Neural progenitor cell (in vitro differentiated cells): ENCODE measurements around the gene SEL1L3. TPM values are rescaled to one million over a fixed set of nuclear protein-coding genes. Genes with fewer than 3 reads are reported as not detected.

ENCODE experiments used
- DNase-seq: peaks from one replicate; pipeline ENCODE4 v3.0.0-alpha.2; 2016; ENCODE audit warnings: low spot score
- H2AFZ ChIP-seq: fragments of 200-600 bp; sonication (generic); replicated peaks from 2 replicates; pipeline ENCODE4 v1.6.1; 2016; ENCODE audit warnings: antibody characterized with exemption
- H3F3A ChIP-seq: fragments of 200-600 bp; sonication (generic); 2 replicates; pipeline ENCODE4 v1.6.1; 2016; ENCODE audit warnings: antibody characterized with exemption, low read depth
- H3K27ac ChIP-seq: fragments of 200-600 bp; sonication (generic); 2 replicates; pipeline ENCODE4 v1.5.1; 2016; ENCODE audit warnings: mild to moderate bottlenecking
- H3K27me3 ChIP-seq: fragments of 200-600 bp; sonication (generic); 2 replicates; pipeline ENCODE4 v1.6.1; 2016; ENCODE audit warnings: mild to moderate bottlenecking, moderate library complexity
- H3K36me3 ChIP-seq: fragments of 200-600 bp; sonication (generic); 2 replicates; pipeline ENCODE4 v1.5.1; 2016
- H3K4me1 ChIP-seq: fragments of 200-600 bp; sonication (generic); 2 replicates; pipeline ENCODE4 v1.6.1; 2016; ENCODE audit warnings: mixed run types
- H3K4me2 ChIP-seq: fragments of 200-600 bp; sonication (generic); 2 replicates; pipeline ENCODE4 v1.6.1; 2016
- H3K4me3 ChIP-seq: fragments of 200-600 bp; sonication (generic); 2 replicates; pipeline ENCODE4 v1.5.1; 2016
- H3K79me2 ChIP-seq: fragments of 200-600 bp; sonication (generic); 2 replicates; pipeline ENCODE4 v1.6.1; 2016; ENCODE audit warnings: low read depth
- H3K9ac ChIP-seq: fragments of 200-600 bp; sonication (generic); 2 replicates; pipeline ENCODE4 v1.6.1; 2016
- H3K9me3 ChIP-seq: fragments of 200-600 bp; sonication (generic); 2 replicates; pipeline ENCODE4 v1.5.1; 2016; ENCODE audit warnings: low read depth
- H4K20me1 ChIP-seq: fragments of 200-600 bp; sonication (generic); 2 replicates; pipeline ENCODE4 v1.6.1; 2016; ENCODE audit warnings: low read depth
- H3K27ac Mint-ChIP-seq: 3 replicates; pipeline ENCODE4 v1.8.0; 2021; ENCODE audit warnings: mixed read lengths
- H3K27me3 Mint-ChIP-seq: 2 replicates; pipeline ENCODE4 v1.8.0; 2022; ENCODE audit warnings: low read depth, mild to moderate bottlenecking, inconsistent platforms, moderate library complexity, mixed read lengths; ENCODE audit not compliant: insufficient read depth
- H3K36me3 Mint-ChIP-seq: 3 replicates; pipeline ENCODE4 v1.8.0; 2021; ENCODE audit warnings: mixed read lengths
- H3K4me1 Mint-ChIP-seq: 3 replicates; pipeline ENCODE4 v1.8.0; 2021; ENCODE audit warnings: mixed read lengths
- H3K4me3 Mint-ChIP-seq: 3 replicates; pipeline ENCODE4 v1.8.0; 2021; ENCODE audit warnings: mild to moderate bottlenecking, moderate library complexity, mixed read lengths
- H3K9me3 Mint-ChIP-seq: 3 replicates; pipeline ENCODE4 v1.8.0; 2020; ENCODE audit warnings: mixed read lengths
- CTCF ChIP-seq: fragments of 200-600 bp; sonication (generic); IDR thresholded peaks from 2 replicates; pipeline ENCODE4 v1.5.1; 2017; ENCODE audit warnings: antibody characterized with exemption, mild to moderate bottlenecking
- EZH2 ChIP-seq: fragments of 200-600 bp; sonication (generic); IDR thresholded peaks from 2 replicates; pipeline ENCODE4 v1.6.1; 2017; ENCODE audit warnings: antibody characterized with exemption, mild to moderate bottlenecking, moderate library complexity
- EZH2phosphoT487 ChIP-seq: fragments of 200-600 bp; sonication (generic); IDR thresholded peaks from 2 replicates; pipeline ENCODE4 v1.6.1; 2017; ENCODE audit warnings: antibody characterized with exemption
- total RNA-seq: library from RNA; depleted of rRNA; stranded (reverse); fragments of >200 nt; gene quantifications from 2 replicates; pipeline ENCODE4 v1.2.3, GENCODE V29; 2015; ENCODE audit warnings: low replicate concordance

The SEL1L3 gene
- total RNA-seq, 1 donor from 2014 or later: 87.2 TPM

- Histone ChIP-seq H3K4me2 (no peak overlapping the region), H3K4me3 (no peak overlapping the region), H3K27ac (no peak overlapping the region), H3K9ac (no peak overlapping the region), H3K9me3 (no peaks in the 10 kb centered on the region), H3K79me2 (no peaks in the 10 kb centered on the region), H3F3A (no peaks in the 10 kb centered on the region), H3K36me3 (no peaks in the 10 kb centered on the region), H4K20me1 (no peaks in the 10 kb centered on the region), H2AFZ (no peak overlapping the region), H3K4me1 (no peaks in the 10 kb centered on the region), H3K27me3 (no peaks in the 10 kb centered on the region)
- TF ChIP-seq CTCF: no peak
- Mint-ChIP-seq H3K4me3 (no peak overlapping the region), H3K27me3 (peaks cover 3% of the 10 kb centered on the region), H3K36me3 (no peaks in the 10 kb centered on the region), H3K27ac (no peak overlapping the region), H3K9me3 (no peaks in the 10 kb centered on the region), H3K4me1 (peaks cover 8% of the 10 kb centered on the region)
- no peak for DNase-seq
Measured at GRCh38 chr4:25725870-25726269, 136.9 kb downstream of the SEL1L3 start.

GRCh38 chr4:25723409-25723808, 139.4 kb downstream of the SEL1L3 start:
- DNase-seq: no peak
- Mint-ChIP-seq H3K27me3 (peaks cover 3% of the 10 kb centered on the region), H3K36me3 (no peaks in the 10 kb centered on the region), H3K9me3 (no peaks in the 10 kb centered on the region), H3K4me3 (no peak overlapping the region), H3K4me1 (peaks cover 2% of the 10 kb centered on the region), H3K27ac (no peak overlapping the region)
- H3K27ac ChIP-seq: no peak overlapping the region
- H3K4me2 ChIP-seq: no peak overlapping the region
- H3K36me3 ChIP-seq: no peaks in the 10 kb centered on the region
- H4K20me1 ChIP-seq: no peaks in the 10 kb centered on the region
- no peak overlapping the region for H2AFZ ChIP-seq
- no peaks in the 10 kb centered on the region for H3K79me2 ChIP-seq
- no peaks in the 10 kb centered on the region for H3K4me1 ChIP-seq
- H3K9ac ChIP-seq: no peak overlapping the region
- TF ChIP-seq CTCF: no peak
- TF ChIP-seq EZH2phosphoT487: no peak
- no peak for TF ChIP-seq EZH2
- H3F3A ChIP-seq: no peaks in the 10 kb centered on the region
- H3K9me3 ChIP-seq: no peaks in the 10 kb centered on the region
- no peak overlapping the region for H3K4me3 ChIP-seq
- no peaks in the 10 kb centered on the region for H3K27me3 ChIP-seq

GRCh38 chr4:25722964-25723363, 139.8 kb downstream of the SEL1L3 start:
- Mint-ChIP-seq H3K4me3 (no peak overlapping the region), H3K27me3 (peaks cover 3% of the 10 kb centered on the region), H3K9me3 (no peaks in the 10 kb centered on the region), H3K27ac (no peak overlapping the region), H3K4me1 (no peaks in the 10 kb centered on the region), H3K36me3 (no peaks in the 10 kb centered on the region)
- Histone ChIP-seq H3K27me3 (no peaks in the 10 kb centered on the region), H3K9ac (no peak overlapping the region), H2AFZ (no peak overlapping the region), H4K20me1 (no peaks in the 10 kb centered on the region), H3K9me3 (no peaks in the 10 kb centered on the region), H3K36me3 (no peaks in the 10 kb centered on the region), H3K4me2 (no peak overlapping the region), H3F3A (no peaks in the 10 kb centered on the region), H3K79me2 (no peaks in the 10 kb centered on the region), H3K4me3 (no peak overlapping the region), H3K4me1 (no peaks in the 10 kb centered on the region), H3K27ac (no peak overlapping the region)
- TF ChIP-seq EZH2: no peak
- no peak for TF ChIP-seq CTCF
- no peak for TF ChIP-seq EZH2phosphoT487
- DNase-seq: no peak

GRCh38 chr4:25713812-25714211, 149.0 kb downstream of the SEL1L3 start:
- H3K27ac Mint-ChIP-seq: no peak overlapping the region
- H3K27me3 Mint-ChIP-seq: peaks cover 5% of the 10 kb centered on the region
- H3K4me3 Mint-ChIP-seq: no peak overlapping the region
- Histone ChIP-seq H2AFZ (no peak overlapping the region), H3K4me1 (no peaks in the 10 kb centered on the region), H3K27ac (no peak overlapping the region), H3K4me3 (no peak overlapping the region), H4K20me1 (no peaks in the 10 kb centered on the region), H3K27me3 (no peaks in the 10 kb centered on the region), H3F3A (no peaks in the 10 kb centered on the region), H3K9ac (no peak overlapping the region), H3K4me2 (no peak overlapping the region), H3K36me3 (no peaks in the 10 kb centered on the region), H3K9me3 (no peaks in the 10 kb centered on the region), H3K79me2 (no peaks in the 10 kb centered on the region)
- no peaks in the 10 kb centered on the region for H3K4me1 Mint-ChIP-seq
- DNase-seq: no peak
- H3K36me3 Mint-ChIP-seq: no peaks in the 10 kb centered on the region
- TF ChIP-seq EZH2 (no peak), CTCF (no peak), EZH2phosphoT487 (no peak)
- peaks cover 5% of the 10 kb centered on the region for H3K9me3 Mint-ChIP-seq
